ENCODE results near the gene FNDC10. TPM values are rescaled to one million over a fixed set of nuclear protein-coding genes. Genes with fewer than 3 reads are reported as not detected.

Gene FNDC10
- total RNA-seq, 1 experiment from 2014 or later = 8.4 TPM

- CTCF ChIA-PET = no interaction called here
- intact Hi-C loops (cut with micrococcal nuclease) = loop anchor here (10.0 kb wide), 1 partner anchor 273 kb away; the partner anchor contains the start of gene DVL1
- no peak overlapping the region for H2AFZ ChIP-seq (ENCODE audit: low read depth, low read length, poor library complexity, severe bottlenecking)
Observed at GRCh38 chr1:1617516-1617915, 17.6 kb upstream of the FNDC10 start.

More at GRCh38 chr1:1617516-1617915, 17.6 kb upstream of the FNDC10 start:
- H3K4me1 ChIP-seq (ENCODE audit: control insufficient read depth in 1 of 2, insufficient read depth in 2 of 2, low read length in 2 of 2) = peaks cover 11 to 29% of the 10 kb centered on the region in 2 experiments; a peak in 3 of 4 replicates
- peak overlapping the region; percentile 97; the same call in 1 of the 2 replicates for H3K4me2 ChIP-seq (ENCODE audit: low read length)
- H3K36me3 ChIP-seq (ENCODE audit: control insufficient read depth in 1 of 2, insufficient read depth in 2 of 2, low read length in 2 of 2) = peaks cover 0 to 3% of the 10 kb centered on the region in 2 experiments; a peak in 1 of 4 replicates
- H3K9me2 ChIP-seq (ENCODE audit: insufficient read depth) = no peaks in the 10 kb centered on the region
- H3K9me3 ChIP-seq (ENCODE audit: control insufficient read depth in 1 of 2, insufficient read depth in 1 of 2, low read depth in 1 of 2, low read length in 2 of 2) = no peaks in the 10 kb centered on the region
- H3K79me2 ChIP-seq (ENCODE audit: insufficient read depth, low read length) = peaks cover 9% of the 10 kb centered on the region; the same call in 1 of the 2 replicates
- POLR2A ChIA-PET = interaction anchor here (2.2 kb wide), 1 partner anchor 11 kb away, joined by 6 read pairs; no protein-coding TSS in a partner anchor
- H3K9ac ChIP-seq (ENCODE audit: low read length) = no peak overlapping the region
- 0 out of 2 replicates have a peak, but pooled peaks cover 3% of the 10 kb centered on the region for H4K20me1 ChIP-seq (ENCODE audit: insufficient read depth)
- RAD21 ChIA-PET (ENCODE audit: low non-redundant PET in 1 of 2, low total read pairs in 2 of 2, uncharacterized antibody in 2 of 2, unreplicated experiment in 2 of 2) = no interaction called here
- DNase-seq (ENCODE audit: low read depth, low spot score) (no peak), ATAC-seq (no peak)
- no peak overlapping the region for H3K27ac ChIP-seq (ENCODE audit: low read depth, low read length)
- H3K27me3 ChIP-seq (ENCODE audit: insufficient read depth, low read length) = no peaks in the 10 kb centered on the region
- TSS peak; percentile 69 for BruUV-seq (replicated peaks)
- no peak for TF ChIP-seq POLR2A (IDR thresholded peaks at IDR 0.05; ENCODE audit: borderline replicate concordance, extremely low read depth, insufficient read depth, insufficient read length)
- no peak for TF ChIP-seq YY1 (IDR thresholded peaks at IDR 0.05; ENCODE audit: extremely low read depth, insufficient replicate concordance, low read depth, low read length)
- no peak for TF ChIP-seq FOSL1 (IDR thresholded peaks at IDR 0.05; ENCODE audit: low read depth)
- no peak for TF ChIP-seq RAD21 (IDR thresholded peaks at IDR 0.05; ENCODE audit: low read depth)
- no peak for TF ChIP-seq CEBPB (IDR thresholded peaks at IDR 0.05; ENCODE audit: low read depth)
- TF ChIP-seq SP1 (IDR thresholded peaks at IDR 0.05; ENCODE audit: low read depth) = no peak
- TF ChIP-seq EGR1 (IDR thresholded peaks at IDR 0.05; ENCODE audit: low read depth) = no peak
- TF ChIP-seq POLR2AphosphoS5 (IDR thresholded peaks at IDR 0.05; ENCODE audit: low read depth, low read length) = no peak
- TF ChIP-seq, protein P1, sequence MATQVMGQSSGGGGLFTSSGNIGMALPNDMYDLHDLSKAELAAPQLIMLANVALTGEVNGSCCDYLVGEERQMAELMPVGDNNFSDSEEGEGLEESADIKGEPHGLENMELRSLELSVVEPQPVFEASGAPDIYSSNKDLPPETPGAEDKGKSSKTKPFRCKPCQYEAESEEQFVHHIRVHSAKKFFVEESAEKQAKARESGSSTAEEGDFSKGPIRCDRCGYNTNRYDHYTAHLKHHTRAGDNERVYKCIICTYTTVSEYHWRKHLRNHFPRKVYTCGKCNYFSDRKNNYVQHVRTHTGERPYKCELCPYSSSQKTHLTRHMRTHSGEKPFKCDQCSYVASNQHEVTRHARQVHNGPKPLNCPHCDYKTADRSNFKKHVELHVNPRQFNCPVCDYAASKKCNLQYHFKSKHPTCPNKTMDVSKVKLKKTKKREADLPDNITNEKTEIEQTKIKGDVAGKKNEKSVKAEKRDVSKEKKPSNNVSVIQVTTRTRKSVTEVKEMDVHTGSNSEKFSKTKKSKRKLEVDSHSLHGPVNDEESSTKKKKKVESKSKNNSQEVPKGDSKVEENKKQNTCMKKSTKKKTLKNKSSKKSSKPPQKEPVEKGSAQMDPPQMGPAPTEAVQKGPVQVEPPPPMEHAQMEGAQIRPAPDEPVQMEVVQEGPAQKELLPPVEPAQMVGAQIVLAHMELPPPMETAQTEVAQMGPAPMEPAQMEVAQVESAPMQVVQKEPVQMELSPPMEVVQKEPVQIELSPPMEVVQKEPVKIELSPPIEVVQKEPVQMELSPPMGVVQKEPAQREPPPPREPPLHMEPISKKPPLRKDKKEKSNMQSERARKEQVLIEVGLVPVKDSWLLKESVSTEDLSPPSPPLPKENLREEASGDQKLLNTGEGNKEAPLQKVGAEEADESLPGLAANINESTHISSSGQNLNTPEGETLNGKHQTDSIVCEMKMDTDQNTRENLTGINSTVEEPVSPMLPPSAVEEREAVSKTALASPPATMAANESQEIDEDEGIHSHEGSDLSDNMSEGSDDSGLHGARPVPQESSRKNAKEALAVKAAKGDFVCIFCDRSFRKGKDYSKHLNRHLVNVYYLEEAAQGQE (IDR thresholded peaks at IDR 0.05; ENCODE audit: low read depth) = no peak
- no peak for TF ChIP-seq SRF (IDR thresholded peaks at IDR 0.05; ENCODE audit: low read depth)
- TF ChIP-seq, protein P2, sequence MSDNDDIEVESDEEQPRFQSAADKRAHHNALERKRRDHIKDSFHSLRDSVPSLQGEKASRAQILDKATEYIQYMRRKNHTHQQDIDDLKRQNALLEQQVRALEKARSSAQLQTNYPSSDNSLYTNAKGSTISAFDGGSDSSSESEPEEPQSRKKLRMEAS (IDR thresholded peaks at IDR 0.05) = no peak
- no peak for TF ChIP-seq JUND (IDR thresholded peaks at IDR 0.05)
- no peak overlapping the region for H3K4me3 ChIP-seq (replicated peaks in 1 of 2; ENCODE audit: low read depth in 1 of 2, low read length in 2 of 2)

Data from HCT116 (cell line).